A673 (cell line): Measurements from ENCODE around the gene SIK3.

Experiments used
- EZH2 ChIP-seq: fragments of 200-600 bp; sonication (generic); IDR thresholded peaks from 2 replicates; pipeline ENCODE4 v1.6.1; 2017; ENCODE audit warnings: borderline replicate concordance, low read depth, mild to moderate bottlenecking, mixed read lengths, antibody characterized with exemption, low read length; ENCODE audit not compliant: poor library complexity, severe bottlenecking
- TF ChIP-seq, protein P1 (sequence below): fragments of 300-800, 200-600 bp; sonication (generic); conservative IDR thresholded peaks from 2 replicates; pipeline ENCODE4 v1.5.1; 2017; ENCODE audit warnings: low read depth, mild to moderate bottlenecking, antibody characterized with exemption, low read length, moderate library complexity, mixed read lengths

DNA sequence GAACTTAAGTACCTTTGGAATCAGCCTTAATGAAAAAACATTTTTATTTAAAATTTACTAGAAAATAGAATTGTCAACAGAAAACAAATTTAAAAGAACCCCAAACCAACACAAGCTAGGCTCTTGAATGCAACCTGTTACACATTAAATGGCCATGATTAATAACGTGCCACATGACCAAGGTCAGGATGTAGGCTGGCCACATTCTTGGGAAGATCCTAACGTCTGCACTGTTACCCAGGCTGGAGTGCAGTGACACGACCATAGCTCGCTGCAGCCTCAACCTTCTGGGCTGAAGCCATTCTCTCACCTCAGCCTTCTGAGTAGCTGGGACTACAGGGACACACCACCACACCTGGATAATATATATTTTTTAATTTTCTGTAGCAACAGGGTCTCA lies 134.4 kb downstream of the SIK3 start:
- TF ChIP-seq, protein P1, sequence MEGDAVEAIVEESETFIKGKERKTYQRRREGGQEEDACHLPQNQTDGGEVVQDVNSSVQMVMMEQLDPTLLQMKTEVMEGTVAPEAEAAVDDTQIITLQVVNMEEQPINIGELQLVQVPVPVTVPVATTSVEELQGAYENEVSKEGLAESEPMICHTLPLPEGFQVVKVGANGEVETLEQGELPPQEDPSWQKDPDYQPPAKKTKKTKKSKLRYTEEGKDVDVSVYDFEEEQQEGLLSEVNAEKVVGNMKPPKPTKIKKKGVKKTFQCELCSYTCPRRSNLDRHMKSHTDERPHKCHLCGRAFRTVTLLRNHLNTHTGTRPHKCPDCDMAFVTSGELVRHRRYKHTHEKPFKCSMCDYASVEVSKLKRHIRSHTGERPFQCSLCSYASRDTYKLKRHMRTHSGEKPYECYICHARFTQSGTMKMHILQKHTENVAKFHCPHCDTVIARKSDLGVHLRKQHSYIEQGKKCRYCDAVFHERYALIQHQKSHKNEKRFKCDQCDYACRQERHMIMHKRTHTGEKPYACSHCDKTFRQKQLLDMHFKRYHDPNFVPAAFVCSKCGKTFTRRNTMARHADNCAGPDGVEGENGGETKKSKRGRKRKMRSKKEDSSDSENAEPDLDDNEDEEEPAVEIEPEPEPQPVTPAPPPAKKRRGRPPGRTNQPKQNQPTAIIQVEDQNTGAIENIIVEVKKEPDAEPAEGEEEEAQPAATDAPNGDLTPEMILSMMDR = no peak
- no peak for TF ChIP-seq EZH2
